ENCODE measurements around the gene EXOC4.
A peak's percentile ranks its signal among the peaks of the same experiment; 100 is the strongest.

EXOC4 gene

DNA sequence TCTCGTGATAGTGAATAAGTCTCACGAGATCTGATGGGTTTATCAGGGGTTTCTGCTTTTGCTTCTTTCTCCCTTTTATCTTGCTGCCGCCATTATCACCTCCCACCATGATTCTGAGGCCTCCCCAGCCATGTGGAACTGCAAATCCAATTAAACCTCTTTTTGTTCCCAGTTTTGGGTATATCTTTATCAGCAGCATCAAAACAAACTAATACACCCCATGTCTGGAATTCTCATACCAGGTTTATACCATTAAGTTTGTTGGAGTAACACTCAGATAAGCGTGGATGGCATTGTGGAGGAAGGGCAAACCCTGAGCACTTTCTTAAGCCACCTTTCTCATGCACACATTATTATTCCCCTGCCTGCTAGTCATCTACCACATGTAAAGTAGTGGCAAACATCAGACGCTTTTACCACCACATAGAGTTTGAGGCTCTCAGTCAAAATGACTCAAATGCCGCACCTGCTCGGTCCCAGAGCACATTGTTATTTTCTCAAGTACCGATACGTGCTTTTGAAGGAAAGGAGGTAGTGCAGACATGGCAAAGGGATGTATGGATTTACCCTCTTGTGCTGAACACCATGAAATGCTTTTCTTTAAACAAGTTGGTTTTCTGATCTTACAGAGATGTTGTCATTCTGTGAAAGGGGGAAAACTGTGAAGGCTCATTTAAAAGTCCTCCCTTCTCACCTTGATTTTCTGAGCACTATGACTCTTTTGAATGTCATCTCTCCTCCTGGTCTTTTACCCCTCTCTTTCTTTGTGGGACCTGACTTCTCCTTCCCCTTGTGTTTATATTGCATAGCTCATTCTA lies 429.7 kb downstream of the EXOC4 start:
- peak; percentile 3 for DNase-seq

DNA sequence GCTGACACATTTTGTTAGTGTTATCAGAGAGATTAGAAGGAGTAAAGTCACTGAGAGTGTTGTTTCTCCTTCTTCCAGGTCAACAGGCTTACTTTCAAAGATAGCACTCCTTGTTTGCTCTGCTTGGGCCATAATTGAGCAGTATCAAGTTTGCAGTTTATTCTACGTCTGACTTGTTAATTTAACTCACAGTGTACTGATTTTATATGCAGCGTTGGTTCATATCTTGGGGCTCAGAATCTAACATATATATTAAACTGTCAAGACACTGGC lies 430.2 kb downstream of the EXOC4 start:
- DNase-seq, result no peak

DNA sequence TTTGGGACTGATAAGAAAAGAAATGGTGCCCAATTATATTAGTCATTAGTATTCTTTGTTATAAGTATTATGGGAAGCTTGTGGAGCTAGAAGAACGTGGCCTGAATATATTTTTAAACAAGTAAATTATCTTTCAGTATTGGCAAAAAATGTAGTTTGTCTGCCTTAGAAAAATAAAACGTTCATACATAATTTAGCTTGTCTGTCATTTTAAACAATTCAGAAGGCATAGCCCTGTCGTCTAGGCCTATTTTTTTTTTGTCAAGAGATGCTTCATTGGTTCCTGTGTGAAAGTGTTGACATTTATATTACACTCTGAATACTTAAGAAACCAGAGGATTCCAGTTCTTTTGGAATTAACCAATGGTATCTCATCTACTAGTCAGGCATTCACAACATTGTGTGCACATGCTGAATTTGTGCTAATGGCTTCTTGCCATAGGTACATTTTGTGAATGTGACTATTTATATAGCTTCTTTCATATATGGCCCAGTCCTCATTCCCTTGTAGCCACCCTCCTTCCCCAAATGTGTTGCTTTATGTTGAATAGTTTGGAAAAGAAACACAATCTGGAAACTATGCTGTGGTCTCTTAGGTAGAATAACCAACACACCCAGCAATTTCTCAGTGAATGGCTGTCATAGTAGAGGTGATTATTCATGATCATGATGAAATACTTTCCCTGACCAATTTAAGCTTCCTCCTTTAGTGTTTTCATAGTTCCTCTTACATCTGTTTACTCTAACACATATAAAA lies 435.8 kb downstream of the EXOC4 start:
- no peak for DNase-seq

DNA sequence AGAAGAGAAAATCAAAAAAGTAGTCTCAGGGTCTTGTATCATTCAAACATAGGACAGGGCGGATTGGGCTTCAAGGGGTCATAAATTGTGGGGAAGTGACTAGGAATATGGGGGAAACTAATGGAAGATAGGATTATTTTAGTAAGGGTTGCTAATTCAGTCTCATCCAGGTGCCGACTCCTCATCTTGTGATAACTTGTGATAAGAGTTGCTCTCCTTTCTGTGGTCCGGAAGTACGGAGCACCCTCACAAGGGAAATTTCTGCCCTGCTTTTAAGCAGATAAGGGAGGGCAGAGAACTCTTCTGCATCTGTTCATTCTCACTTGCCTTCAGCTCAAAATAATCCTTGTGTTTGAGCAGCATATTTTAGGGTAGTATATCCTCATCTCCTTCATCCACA lies 437.9 kb downstream of the EXOC4 start:
- no peak for DNase-seq

DNA sequence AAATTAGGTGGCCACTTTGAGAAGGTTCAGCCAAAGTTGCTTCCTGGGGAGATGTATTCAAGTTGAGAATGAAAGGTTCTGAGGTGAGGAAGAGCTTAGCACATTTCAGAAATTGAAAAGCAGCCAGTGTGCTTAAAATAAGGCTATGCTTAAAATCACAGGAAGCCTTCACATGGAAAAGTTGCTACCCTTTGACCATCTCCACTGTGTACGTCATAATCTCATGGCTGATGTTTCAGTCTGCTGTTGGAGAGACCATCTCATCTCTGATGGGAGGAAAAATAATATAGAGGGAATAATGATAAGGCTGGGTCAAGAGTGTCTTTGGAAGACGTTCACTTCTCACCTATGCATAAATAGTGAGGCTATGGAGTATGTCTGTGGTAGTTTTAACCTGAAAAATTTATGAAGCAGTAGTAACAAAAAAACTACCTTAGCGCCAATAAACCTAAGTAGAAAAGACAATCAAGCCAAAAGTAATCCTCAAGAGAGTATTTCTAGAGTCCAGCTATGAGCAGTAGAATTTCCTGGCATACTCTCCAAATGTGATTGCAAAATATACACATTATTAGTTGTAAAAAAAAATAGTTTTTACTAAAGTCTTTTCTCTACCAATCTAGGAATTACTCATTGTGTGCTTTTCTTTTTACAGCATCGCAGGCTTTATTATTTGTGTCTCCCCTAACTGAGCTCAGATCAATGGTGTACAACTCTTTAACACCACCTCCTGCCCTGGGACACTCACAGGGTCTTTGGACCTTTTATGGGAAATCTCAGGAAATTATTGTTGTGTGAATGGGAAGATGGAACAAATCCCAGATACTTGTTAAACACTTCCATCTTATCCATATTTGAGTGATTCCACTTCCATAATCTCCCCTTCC lies 439.1 kb downstream of the EXOC4 start:
- DNase-seq, result no peak

DNA sequence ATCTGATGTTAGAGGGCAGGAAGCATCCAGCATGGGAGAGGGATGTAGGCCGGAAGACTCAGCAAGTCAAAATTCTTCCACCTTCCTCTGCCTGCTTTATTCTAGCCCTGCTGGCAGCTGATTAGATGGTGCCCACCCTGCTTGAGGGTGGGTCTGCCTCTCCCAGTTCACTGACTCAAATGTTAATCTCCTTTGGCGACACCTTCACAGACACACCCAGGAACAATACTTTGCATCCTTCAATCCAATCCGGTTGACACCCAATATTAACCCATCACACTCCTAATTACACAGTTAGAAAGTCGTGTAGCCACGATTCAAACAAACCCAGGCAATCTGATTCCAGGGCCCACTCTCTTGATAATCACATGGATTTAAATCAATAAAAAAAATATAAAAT lies 440.4 kb downstream of the EXOC4 start:
- DNase-seq, result no peak

DNA sequence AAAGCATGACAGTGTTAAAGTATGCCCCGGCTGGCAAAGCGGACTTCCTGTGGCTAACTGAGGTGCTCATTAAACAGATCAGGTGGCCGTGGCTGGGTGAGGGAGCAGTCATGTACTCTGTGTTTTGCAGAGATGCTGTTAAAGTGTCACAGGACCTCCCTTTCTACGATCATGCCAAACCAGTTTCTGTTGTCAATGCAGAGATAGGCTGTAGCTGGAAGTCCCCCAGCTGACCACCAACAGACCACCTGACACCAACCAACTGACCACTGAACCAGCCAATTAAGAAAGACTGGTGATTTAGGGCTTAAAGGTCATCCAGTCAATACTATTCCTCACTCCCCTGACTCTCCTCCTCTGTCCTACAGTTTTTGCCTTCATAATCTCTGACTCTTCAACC lies 443.2 kb downstream of the EXOC4 start:
- peak; percentile 10 for DNase-seq

DNA sequence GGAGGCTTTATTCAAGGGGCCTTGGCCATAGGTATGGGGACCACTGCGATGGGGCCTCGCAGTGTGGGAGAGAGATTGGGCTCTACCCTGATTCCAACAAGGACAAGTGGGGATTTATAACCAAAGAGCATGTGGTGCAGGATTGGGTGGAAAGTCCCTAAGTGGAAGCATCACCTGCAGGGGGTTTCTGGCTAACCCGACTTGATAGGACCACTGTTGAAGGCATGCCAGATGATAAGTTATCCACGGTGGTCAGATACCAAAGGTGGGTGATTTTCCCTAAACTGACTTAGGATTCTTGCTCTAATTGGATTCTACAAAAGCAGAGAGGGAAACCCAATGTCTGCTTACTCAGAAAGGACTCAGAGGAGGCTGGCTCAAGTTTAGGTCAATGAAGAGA lies 444.7 kb downstream of the EXOC4 start:
- DNase-seq, result no peak

DNA sequence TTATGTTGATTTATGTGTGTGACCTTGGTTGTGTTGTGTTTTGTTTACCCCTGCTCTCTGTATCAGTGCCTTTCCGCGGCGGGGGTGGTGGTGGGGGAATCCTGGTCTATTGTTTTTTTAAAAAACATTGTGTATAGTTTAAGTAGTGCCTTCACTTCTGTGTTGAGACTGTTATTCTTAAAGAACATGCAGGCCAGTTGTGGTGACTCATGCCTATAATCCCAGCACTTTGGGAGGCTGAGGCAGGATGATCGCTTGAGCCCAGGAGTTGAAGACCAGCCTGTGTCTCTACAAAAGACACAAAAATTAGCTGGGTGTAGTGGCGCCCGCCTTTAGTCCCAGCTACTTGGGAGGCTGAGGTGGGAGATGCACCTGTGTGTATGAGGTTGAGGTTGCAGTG lies 445.2 kb downstream of the EXOC4 start:
- no peak for DNase-seq

DNA sequence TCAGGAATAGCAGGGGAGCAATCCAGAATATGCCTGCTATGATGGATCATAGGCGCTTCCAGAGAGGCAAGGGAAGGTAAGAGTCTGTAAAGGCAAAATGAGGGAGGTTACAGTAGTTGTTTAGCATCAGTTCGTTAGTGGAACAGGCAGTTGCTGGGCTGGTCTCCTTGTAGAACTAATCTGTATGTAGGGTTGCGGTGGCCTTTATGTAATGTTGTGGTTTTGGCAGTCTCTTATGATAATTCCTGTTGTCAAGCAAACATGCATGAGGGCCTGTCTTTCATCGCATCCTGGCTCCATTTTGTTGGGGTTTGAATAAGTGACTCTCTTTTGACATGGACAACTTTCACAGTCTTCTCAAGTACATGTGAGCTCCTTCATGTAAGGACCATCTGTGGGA lies 446.5 kb downstream of the EXOC4 start:
- DNase-seq, result no peak

DNA sequence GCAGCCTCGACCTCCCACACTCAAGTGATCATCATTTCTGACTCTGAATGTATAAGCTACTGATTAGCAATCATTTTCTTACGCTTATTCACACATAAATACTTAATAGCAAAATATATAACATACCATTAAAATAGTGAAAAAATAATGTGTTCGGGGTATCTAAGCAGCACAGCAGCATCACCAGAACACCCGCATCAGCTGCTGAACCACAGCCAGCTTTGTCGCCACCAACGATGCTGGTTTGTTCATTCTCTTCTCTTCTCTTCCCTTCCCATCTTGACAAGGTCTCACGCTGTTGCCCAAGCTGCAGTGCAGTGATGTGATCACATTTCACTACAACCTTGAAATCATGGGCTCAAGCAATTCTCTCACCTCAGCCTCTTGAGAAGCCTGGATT lies 449.2 kb downstream of the EXOC4 start:
- no peak for DNase-seq

DNA sequence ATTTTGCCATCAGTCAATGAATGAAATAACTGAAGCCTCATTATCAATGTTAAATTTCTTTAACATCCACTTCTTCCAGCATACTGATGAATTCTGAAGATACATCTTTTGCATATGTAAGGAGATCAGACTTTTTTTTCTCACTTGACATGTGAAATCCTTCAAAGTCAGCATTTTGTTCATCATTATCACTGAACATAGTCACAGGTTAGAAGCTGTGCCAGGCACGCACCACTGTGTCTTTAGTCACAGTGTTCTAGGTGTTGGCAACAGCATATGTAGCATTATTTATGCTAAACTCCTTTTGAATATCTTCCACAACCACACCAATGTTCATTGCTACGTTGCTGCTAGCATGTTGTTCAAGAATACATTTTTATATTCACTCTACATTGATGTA lies 450.1 kb downstream of the EXOC4 start:
- DNase-seq, result no peak

DNA sequence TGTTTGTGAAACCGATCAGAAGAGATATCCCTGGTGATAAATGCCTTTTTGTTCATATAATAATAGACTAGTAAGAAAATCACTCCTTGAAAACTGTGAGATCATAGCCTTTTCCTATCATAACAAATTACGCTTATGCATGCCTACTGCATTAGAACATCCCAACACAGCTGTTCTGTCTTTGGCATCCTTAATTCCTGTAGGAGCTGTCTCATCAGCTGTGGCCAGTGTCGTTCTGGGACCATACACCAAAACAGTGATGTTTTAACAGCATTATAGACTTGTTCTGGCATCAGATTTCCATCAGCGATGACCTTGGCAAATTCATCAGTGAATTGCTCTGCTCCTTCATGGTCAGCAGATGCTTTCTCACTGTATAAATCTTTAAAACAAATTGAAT lies 450.7 kb downstream of the EXOC4 start:
- DNase-seq, result no peak

DNA sequence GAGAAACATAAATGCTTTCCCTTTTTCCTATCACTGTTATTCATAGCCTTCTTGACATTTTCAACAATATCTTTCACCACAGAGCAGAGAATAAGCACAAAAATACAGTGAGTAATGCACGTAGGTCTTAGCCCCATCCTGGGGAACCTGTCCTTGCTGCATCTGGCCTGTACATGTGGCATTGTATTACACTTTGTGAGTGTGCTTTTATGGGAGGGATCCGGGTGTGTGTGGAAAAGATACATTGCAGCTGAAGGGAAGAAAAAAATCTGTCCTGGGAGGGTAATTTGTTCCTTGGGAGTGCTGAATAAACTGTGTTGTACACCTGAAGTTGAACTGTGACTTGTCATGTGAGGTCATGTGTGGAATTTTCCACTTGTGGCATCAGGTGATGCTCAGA lies 451.6 kb downstream of the EXOC4 start:
- DNase-seq, result no peak

DNA sequence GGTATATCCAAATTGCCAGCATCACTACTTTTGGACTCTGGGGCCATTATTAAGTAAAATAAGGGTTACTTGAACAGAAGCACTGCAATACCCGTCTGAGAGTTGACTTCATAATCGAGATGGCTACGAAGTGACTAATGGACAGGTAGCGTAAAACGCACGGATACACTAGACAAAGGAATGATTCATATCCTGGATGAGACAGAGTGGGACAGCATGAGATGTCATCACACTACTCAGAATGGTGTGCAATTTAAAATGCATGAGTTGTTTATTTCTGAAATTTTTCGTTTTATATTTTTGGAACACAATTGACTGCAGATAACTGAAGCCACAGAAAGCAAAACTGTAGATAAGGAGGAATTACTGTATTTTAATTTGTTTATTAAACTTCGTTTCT lies 452.7 kb downstream of the EXOC4 start:
- DNase-seq, result no peak

DNA sequence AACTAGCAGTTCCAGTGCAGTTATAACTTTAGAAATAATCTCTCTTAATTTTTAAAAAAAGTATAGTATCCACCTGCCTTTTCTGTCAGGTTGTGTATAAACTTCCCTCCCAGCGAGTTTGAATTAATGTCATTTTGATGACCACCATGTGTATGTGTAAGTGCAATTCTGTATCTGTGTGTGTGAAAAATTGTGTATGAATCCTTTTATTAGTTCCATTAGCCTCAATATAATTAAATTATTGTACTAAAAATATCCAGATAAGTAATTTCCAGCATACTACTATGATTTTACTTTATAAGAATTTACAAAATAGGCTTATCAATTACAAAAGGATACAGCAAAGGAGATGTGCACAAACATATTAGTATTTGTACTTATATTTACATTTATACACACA lies 453.1 kb downstream of the EXOC4 start:
- no peak for DNase-seq

DNA sequence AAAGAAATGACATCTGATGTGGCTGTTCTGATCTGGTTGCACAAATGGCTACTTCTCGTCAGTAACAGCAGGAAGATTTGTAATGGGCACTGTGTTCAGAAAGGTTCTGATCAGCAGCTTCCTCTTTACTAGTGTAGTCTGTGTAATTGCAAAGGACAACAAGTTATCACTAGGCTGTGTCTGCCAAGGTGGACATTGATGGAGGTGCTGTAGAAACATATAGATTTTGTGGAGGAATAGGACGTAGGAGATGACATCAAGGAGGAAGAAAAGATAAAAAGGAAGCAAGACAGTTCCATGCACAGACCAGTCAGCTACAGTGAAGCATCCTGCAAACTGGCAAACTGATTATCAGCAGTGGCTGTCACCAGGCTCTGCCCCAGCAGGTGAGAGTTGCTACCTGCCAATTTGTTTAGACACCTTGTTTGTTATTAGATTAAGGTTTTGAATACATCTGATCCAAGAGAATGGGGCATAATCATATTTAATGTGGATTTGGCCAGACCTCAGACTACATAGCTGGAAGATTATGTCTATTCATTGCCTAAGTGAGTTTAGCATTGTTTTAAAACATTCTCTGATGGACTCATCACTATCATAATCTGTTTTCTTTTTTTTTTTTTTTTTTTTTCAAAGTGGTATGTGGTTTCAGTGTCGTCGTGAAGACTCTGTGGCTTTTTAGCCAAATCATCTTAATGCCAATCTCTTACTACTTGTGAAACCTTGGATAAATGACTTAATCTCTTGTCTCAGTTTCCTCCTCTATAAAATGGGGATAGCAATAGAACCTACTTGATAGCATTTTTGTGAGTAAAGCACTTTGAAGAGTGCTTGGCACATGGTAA lies 456.4 kb downstream of the EXOC4 start:
- no peak for DNase-seq

DNA sequence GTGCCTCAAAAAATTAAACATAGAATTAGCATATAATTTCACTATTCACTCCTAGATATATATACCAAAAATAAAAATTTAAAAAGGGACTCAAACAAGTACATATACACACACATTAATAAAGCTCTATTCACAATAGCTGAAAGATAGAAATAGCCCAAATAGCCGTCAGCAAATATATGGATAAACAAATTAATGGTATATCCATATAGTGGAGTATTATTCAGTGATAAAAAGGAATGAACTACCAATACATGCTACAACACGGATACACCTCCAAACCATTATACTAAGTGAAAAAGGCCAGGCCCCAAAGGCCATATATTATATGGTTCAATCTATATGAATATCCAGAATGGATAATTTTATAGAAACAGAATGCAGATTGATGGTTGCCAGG lies 459.7 kb downstream of the EXOC4 start:
- DNase-seq, result no peak

DNA sequence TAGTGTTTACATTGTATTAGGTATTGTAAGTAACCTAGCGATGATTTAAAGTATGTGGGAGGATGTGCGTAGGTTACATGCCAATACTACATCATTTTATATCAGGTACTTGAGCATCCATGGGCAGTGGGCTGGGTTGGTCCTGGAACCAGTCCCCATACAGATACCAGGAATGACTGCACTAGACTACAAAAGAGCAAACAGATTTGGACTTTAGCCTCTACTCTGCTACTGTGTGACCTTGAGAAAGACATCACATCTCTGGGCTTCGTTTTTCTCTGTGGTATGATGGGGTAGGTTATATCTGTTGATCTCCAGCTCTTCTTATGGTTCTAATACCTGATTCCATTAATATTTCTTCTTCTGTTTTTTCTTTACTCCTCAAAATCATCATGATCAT lies 461.8 kb downstream of the EXOC4 start:
- DNase-seq, result no peak

DNA sequence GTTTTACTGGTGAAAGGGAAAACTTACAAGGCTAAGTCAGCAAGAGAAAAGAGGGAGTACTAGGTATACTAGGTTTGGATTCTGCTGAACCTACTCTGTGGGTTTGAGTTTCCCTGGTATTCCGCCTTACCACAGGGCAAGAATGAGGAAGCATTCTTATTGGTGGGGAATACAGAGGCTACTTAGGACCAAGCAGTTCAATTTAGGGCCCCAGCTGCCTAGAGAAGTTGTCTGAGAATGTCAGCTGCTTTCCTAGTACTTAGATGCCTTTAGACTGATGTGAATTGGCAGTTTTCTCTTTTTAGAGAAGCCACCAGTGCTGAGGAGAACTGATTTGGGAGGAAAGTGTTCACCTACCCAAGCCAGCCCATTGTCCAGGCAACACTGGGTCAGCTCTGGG lies 465.3 kb downstream of the EXOC4 start:
- no peak for DNase-seq

DNA sequence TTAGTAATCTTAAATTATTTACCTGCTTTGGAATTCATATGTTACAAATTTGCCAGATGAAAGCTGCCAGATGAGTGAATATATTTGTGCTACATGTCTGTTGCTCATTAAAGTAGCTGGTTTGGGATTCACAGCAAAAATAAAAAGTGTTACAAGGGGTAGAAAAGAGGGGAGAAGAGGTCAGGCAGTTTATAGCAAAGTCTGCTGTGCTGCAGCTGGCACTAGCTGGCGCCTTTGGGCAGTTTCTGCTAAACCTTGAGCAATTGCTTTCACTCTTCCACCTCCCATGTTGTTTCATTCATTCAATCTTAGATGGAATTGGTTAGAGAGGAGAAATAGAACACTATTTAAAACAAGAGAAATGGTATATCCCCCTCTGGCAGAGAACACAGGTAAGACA lies 470.2 kb downstream of the EXOC4 start:
- no peak for DNase-seq

DNA sequence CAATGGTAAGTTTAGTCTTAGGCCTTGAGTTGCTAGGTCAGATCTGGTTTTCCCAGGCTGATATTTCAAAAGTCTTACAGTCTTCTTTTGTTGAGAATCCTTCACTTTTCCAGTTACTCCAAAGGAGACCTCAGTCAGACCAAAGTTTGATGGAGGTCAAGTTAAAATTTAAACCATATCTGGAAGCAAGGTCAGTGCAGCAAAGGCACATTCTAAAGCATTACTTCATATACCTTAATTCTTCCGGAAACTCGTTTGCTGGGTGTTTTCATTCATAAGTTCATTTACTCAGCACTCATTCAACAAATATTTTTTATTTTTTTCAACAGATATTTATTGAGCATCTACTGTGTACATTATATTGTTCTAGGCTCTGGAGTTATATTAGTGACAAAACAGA lies 471.3 kb downstream of the EXOC4 start:
- no peak for DNase-seq

DNA sequence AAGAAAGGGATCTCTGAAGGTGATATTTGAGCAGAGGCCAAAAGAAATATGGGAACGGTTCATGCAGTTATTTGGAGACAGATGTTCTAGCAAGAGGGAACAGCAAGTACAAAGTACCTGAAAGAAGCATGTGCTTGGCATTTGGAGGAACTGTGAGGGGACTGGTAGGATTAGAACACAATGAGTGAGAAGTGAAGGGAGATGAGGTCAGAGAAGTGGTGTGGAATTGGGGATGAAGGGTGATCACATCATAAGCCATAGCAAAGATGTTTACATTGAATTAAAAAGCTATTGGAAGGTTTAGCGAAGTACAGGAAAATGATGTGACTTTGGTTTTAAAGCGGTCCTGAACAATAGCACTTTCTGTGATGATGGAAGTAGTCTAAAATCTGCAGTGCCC lies 471.8 kb downstream of the EXOC4 start:
- no peak for DNase-seq

All from activated gamma-delta T cell treated with Interleukin-2 at 50 U/mL for 16 hours (primary cell).